HG03342 (cell line): ENCODE measurements around the gene COL4A2.

Experiments
- ATAC-seq: cut with Tn5 transposase; IDR thresholded peaks from one replicate; pipeline ENCODE4 v1.9.1; 2021; ENCODE audit warnings: mild to moderate bottlenecking, moderate library complexity; ENCODE audit not compliant: unreplicated experiment

COL4A2 gene

GRCh38 chr13:110466266-110466915 lies 159.3 kb downstream of the COL4A2 start:
- no peak for ATAC-seq

DNA sequence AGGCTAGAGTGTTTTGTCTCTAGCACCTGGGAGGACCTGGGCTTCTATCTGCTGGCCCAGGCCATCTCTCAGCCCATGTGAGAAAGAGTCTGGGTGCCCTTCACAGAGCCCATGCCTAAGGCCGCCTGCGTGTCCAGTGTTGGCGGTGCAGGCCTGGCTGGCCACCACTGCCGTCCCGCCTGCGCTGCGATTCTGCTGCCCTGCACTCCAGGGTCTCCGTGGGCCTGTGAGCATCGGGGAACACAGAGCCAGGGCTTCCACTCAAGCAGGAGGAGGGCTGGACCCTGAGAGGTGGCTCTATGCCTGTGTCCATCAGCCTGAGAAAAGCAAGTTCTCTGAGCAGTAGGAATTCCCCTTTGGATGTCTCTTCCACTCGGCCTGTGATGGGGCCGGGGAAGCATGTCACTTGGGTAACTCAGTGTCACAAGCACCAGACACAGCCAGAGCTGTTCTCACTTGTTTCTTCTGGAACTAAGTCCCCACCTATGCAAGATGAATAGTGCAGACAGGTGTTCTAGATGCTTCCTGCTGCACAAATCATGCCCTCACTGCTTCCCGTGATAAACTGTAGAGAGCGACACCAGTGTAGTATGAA lies 160.5 kb downstream of the COL4A2 start:
- no peak for ATAC-seq

- no peak for ATAC-seq
Observed at GRCh38 chr13:110468986-110469495, 162.0 kb downstream of the COL4A2 start.

GRCh38 chr13:110469597-110469996 lies 162.5 kb downstream of the COL4A2 start:
- ATAC-seq: no peak

DNA sequence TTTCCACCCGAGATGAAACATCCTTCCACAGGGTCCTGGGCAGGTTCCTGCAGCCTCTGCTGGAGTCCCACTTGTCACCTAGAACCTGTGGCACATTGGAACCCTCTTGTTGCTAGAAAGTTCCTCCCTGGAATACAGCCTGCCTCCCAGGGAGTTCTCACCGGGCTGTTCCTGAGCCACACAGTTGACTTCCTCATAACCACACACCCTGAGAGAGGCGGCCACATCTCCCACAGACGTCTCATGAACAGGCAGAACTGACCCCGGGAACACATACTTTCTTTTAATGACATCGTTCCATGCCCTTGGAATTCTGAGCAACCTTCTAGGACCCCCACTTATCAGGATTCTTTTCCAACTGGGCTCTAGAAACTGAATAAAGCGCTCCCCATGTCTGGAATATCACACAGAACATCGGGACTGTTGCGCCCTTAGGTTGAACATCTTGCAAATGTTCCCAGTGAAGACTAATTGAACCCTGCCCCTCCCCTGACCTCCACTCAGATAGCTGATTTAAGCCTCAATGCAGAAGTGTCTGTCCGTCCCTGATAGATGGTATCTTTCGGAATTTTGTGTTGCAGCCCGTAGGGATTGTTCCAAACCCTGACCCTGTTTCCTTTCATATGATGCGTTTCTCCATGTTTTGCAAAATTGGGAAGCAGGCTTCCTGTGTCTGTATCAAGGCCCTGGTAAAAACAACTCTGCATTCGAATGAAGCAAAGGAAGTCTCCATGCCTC lies 163.4 kb downstream of the COL4A2 start:
- ATAC-seq: no peak

- peak; percentile 40 for ATAC-seq
Observed at GRCh38 chr13:110471156-110471832, 164.2 kb downstream of the COL4A2 start.

DNA sequence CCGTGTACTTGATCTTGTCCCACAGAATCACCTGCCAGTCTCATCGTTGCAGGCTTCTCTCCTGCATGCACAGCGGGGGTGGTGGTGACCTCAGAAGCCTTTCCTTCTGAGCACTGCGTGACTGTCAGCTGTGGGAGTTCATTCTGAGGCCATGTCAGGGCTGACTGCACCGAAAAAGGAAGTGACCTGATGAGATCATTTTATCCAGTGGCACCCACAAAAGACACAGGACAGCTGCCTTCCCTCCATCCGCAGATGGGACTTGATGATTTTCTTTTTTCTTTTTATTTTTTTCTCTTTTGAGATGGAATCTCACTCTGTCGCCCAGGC lies 164.7 kb downstream of the COL4A2 start:
- ATAC-seq: peak; percentile 99

DNA sequence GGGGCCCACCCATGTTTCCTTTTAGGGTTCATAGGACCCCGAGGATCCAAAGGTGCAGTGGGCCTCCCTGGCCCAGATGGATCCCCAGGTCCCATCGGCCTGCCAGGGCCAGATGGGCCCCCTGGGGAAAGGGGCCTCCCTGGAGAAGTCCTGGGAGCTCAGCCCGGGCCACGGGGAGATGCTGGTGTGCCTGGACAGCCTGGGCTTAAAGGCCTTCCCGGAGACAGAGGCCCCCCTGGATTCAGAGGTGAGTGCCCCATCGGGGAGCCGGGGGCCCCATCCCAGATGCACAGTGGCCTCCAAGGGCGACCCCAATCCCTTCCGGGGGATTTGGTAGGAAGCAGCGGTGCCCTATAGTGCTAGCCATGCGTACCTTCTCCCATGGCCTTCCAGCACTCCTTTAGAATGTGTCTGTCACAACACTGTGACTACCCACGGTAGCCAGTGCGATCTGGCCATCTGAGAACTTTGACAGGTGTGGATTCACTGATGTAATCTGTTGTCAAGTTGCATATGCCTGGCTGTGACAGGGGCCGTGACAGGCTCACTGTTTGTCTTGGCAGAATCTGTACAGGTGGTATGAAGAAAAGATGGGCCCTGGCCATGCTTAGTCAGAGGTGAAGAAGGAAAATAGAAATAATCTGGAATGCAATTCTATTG lies 165.9 kb downstream of the COL4A2 start:
- no peak for ATAC-seq

GRCh38 chr13:110474713-110475112 lies 167.6 kb downstream of the COL4A2 start:
- no peak for ATAC-seq

DNA sequence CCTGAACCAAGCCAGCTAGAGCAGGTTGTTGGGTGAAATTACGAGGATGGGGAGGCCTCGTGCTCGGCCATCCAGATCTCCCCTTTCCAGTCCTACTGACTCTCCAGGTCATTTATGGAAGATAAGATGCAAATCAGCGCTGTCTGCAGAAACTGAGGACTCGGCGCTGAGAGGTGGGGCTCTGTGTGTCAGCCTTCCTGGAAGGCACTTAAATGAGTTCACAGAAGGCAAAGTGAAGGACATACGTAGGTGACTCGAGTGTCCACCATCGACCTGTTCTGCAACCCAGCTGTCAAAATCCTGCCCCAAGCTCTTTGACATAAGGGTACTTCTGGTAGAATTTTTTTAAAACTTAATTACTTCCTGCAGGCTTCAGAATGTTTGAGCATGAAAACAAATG lies 168.0 kb downstream of the COL4A2 start:
- no peak for ATAC-seq

GRCh38 chr13:110475550-110476219 lies 168.6 kb downstream of the COL4A2 start:
- ATAC-seq: no peak

GRCh38 chr13:110476220-110476617 lies 169.1 kb downstream of the COL4A2 start:
- no peak for ATAC-seq

DNA sequence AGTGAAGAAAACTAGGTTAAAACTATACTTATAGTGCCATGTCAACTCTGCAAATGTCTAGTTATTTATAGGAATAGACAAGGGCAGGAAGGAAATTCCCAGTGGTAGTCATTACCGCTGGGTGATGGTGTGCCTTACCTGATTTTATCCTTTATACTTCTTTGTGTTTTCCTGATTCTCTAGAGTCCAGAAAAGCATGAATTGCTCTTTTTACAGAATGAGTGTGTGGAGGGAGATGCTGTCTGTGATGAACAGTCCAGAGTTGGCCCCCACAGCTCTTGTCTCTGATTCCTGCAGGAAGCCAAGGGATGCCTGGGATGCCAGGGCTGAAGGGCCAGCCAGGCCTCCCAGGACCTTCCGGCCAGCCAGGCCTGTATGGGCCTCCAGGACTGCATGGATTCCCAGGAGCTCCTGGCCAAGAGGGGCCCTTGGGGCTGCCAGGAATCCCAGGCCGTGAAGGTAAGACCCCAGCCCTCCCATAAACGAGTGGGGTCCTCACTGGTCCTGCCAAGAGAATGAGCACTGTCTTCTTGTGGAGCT lies 170.7 kb downstream of the COL4A2 start:
- no peak for ATAC-seq

DNA sequence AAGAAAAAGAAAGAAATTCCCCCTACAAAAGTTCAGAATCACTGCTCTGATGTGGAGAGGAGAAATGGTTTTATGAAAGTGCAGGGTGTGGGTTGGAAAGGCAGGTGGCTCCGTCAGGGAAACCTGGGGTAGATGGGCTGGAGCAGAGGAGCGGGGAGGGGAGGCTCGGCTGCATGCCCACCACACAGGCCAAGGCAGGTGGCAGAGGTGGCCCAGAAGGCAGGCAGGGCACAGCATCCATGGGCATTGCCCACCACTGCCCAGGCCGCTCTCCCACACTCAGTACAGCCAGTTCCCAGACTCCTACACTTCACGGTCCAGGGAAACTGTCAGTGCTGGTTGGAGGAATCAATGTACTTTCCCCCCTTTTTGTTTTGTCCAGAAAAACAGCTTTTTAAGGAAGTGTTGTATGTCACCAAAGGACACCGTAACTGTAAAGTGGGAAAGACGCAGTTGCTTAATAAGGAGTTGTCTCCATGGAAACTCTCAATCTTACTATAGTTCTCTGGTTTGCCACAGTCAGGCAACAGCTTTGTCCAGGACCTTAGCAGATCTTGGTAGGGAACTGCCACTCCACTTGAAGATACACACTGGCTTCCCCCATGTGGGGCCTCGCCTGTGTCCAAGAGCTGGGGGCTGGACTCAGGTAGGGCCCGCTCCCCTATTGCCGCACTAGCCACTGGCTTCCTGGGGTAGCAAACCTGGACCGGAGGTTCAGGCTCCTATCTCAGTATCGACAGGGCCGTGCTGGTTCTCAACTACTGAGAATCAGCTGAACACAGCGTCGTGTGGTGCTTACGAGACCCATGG lies 171.5 kb downstream of the COL4A2 start:
- no peak for ATAC-seq

DNA sequence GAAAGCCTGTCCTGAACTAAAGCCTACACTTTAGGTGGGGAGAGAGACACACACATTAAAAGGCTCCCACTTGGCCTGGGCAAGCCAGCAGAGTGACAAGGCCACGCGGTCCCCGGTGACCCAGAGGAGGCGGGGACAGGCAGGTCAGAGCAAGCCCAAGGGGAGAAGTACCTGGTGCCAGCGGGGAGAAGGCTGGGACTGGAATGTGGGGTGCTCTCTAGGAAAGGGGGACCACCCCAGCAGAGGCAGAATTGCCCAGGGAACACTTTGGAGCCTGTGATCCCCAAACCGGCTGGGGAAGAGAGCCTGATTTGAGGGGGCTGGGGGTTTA lies 172.1 kb downstream of the COL4A2 start:
- no peak for ATAC-seq

- ATAC-seq: no peak
Observed at GRCh38 chr13:110479648-110480047, 172.6 kb downstream of the COL4A2 start.

DNA sequence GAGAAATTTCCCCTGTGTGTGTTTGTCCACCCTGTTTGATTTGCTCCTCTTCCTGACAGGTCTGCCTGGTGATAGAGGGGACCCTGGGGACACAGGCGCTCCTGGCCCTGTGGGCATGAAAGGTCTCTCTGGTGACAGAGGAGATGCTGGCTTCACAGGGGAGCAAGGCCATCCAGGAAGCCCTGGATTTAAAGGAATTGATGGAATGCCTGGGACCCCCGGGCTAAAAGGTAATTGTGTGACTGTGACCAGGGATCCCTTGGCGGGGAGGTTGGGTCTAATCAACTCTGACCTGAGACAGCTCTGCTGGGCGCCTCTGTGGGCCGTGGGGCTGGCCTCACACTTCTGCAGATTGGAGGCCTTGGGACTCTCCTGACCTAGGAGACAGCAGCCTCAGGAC lies 173.1 kb downstream of the COL4A2 start:
- ATAC-seq: no peak

DNA sequence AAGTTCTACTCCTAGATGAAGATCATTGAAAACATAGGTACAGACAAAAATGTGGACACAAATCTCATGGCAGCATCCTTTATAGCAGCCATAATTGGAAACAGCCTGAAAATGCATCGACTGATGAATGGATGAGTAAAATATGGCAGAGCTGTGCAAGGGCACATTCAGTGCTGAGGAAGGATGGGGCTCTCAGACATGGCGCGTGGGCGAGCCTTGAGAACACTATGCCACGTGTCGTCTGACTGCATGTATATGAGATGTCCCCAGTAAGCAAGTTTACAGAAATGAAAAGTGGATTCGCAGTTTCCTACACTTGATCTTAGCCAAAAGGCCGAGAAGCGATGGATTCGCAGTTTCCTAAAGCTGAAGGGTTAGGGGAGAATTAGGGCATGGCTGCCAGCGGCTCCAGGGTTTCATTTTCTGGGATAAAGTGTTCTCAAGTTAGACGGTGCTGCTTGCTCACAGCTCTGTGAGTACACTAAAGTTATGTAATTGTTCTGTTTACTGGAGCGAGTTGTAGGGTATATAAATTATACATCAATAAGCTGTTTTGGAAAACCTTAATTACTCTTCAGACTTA lies 176.4 kb downstream of the COL4A2 start:
- no peak for ATAC-seq
